NK-92 (cell line): ENCODE measurements around the gene MYCL.
"Not testable (repeated sequence)": the region's sequence is repeated elsewhere in the genome, so short reads cannot be mapped to it uniquely, and the experiment has no call there.

Source experiments
- DNase-seq: peaks from one replicate; lab custom pipeline; 2025; ENCODE audit not compliant: unreplicated experiment; lab: John Stamatoyannopoulos, UW

MYCL gene

GRCh38 chr1:39919545-39919944 is 17.8 kb upstream of the MYCL start:
- DNase-seq = no peak

- no peak for DNase-seq
Measured at GRCh38 chr1:39917825-39918224, 16.1 kb upstream of the MYCL start.

- DNase-seq = no peak
Measured at GRCh38 chr1:39915499-39916129, 13.9 kb upstream of the MYCL start.

- not testable (repeated sequence) for DNase-seq
Measured at GRCh38 chr1:39913136-39913535, 11.4 kb upstream of the MYCL start.

GRCh38 chr1:39910263-39910662 is 8.5 kb upstream of the MYCL start:
- no peak for DNase-seq

- no peak for DNase-seq
Measured at GRCh38 chr1:39908534-39908933, 6.8 kb upstream of the MYCL start.

- DNase-seq = no peak
Measured at GRCh38 chr1:39907528-39908453, 6.1 kb upstream of the MYCL start.

- no peak for DNase-seq
Measured at GRCh38 chr1:39905172-39905571, 3.5 kb upstream of the MYCL start.

- no peak for DNase-seq
Measured at GRCh38 chr1:39902460-39902807, 717 bp upstream of the MYCL start.

- no peak for DNase-seq
Measured at GRCh38 chr1:39901464-39901713, 328 bp downstream of the MYCL start.

GRCh38 chr1:39900662-39901463 is 854 bp downstream of the MYCL start:
- no peak for DNase-seq

GRCh38 chr1:39899611-39900538 is 1.8 kb downstream of the MYCL start:
- no peak for DNase-seq

GRCh38 chr1:39898648-39899603 is 2.8 kb downstream of the MYCL start:
- DNase-seq = no peak

GRCh38 chr1:39898191-39898590 is 3.5 kb downstream of the MYCL start:
- DNase-seq = no peak

- no peak for DNase-seq
Measured at GRCh38 chr1:39896909-39897685, 4.6 kb downstream of the MYCL start.

GRCh38 chr1:39895731-39896480 is 5.8 kb downstream of the MYCL start:
- DNase-seq = no peak

- no peak for DNase-seq
Measured at GRCh38 chr1:39894884-39895495, 6.7 kb downstream of the MYCL start.
